NCI-H2196 treated with DMSO at 0.1 percent for 48 hours (cell line): Measurements from ENCODE around the gene RAC3.

Experiments used
- DNase-seq: peaks from one replicate; lab custom pipeline; 2025; ENCODE audit not compliant: unreplicated experiment; lab: John Stamatoyannopoulos, UW

The RAC3 gene

DNA sequence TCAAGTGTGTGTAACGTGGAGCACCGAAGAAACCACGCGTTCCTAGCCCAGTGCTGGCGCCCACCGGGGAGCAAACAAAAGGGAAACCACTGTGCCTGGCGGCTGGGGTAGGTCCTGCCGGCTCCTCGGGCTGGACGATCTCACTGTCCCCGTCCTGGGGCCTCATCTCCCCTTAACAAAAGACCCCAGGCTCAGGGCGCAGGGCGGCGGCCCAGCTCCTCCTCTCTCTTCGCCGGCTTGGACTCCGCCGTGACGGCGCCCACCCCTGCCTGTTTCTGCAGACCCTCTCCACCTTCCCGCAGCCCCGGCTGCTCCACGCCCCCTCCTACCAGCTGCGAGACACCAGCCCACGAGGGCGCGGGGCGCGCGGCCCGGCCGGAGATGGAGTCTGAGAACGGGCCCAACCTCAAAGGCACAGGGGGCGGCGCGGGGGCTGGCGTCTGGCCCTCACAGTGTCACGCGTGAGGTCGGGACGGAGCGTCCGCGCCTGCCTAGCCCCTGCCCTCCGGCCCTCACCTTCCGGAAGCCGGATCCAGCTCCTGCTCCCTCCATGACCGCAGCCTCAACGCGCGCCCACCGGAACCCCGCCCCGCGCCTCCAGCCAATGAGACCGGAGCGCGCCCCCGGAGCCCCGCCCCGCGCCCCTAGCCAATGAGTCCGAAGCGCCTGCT is 9.0 kb upstream of the RAC3 start, which contains the start of gene CENPX:
TSS of gene CENPX (minus strand) at position 569 of the 671 bp plus-strand sequence. CDS start at position 552, 17 bp downstream.
- DNase-seq: no peak

DNA sequence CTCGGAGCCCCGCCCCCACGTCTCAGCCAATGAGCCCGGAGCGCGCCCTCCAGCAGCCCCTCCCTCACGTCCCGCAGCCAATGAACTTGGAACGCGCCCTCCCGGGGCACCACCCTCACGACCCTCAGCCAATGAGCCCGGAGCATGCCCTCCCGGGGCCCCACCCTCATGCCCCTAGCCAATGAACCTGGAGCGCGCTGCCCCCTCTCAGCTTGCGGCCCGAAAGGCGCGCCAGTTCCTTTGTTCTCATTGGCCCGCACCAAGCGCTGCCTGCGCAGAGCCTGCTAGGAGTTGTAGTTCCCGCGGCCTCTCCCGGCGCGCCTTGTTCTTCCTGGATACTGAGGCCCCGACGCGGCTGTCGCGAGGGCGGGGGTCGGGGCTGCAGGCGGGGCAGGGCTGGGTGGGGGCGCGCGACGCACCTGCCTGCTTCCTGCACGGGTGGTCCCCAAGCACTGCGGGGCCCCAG is 8.5 kb upstream of the RAC3 start, which contains the start of gene LRRC45:
TSS of gene LRRC45 (plus strand) at position 325 of the 466 bp plus-strand sequence. CDS start 339 bp downstream, outside the sequence.
- DNase-seq: peak; percentile 100

DNA sequence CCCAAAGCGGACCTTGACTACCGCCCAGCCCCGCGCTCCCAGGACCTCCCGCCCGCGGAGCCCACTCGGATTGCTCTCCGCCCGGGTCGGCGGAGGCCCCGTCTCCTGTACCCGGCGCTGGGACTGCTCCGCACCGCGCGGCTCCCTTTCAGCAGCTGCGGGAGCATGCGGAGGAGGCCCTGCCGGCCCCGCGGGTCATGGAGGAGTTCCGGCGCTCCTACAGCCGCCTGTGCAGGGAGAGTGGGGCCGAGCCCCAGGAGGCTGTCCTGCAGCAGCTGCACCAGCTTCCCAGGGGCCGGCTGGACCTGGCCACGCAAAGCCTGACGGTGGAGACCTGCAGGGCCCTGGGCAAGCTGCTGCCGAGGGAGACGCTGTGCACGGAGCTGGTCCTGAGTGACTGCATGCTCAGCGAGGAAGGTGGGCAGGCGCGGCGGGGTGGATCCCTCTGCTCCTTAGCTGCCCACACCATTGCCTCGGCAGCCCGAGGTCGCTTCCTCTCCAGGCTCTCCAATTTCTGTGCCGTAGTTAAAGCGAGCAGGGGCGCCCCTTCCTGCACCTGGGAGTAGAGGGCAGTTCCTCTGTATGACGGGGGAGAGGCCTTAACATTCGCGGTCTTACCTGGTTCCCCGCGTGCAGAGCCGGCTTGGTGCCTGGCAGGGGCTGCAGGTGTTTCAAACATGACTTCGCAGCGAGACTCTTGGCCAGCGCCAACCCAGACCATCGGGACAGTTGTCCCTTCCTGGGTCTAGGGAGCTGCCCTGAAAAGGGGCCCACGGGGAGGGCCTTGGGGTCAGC is 7.8 kb upstream of the RAC3 start:
- no peak for DNase-seq

DNA sequence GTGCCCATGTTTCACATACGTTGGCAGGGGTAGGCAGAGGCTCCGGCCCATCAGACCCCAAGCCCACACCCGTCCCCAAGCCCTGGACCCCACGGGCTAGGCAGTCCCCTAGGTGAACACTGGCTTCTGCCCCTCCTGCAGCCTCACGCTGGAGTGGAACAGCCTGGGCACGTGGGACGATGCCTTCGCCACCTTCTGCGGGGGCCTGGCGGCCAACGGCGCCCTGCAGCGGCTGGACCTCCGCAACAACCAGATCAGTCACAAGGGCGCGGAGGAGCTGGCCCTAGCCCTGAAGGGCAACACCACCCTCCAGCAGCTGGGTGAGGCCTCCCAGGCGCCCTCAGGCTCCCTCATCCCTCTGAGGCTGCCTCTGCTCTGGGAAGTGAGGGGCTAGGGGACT is 6.6 kb upstream of the RAC3 start:
- no peak for DNase-seq

DNA sequence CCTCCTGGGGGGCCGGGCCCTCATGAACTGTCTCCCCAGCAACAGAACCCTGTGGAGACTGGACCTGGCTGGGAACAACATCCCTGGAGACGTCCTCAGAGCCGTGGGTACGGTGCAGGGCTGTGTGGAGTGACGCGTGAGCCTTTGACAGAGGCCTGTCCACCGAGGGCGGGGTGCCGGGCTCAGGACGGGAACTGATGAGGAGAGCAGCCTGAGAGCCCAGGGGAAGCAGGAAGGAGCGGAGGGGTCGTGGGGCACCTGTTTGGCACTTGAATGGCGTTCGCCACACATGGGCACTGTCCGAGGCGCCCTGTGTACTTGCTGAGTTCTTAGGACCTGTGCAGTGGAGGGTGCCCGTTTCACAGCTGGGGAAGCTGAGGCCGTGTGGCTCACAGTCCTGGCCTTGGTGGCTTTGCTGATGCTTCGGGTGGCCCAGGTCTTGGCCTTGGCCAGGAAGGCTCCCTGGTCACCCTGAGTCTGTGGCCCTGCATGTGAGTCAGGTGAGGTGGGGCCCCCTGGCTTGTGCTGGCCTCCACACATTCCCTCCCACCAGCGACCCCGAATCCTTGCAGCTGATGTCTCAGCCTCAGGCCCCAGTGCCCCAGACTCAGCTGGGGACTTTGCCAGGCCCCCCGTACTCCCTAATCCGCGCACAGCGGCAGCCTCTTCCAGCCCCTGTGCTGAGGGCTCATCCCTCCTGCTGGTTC is 5.9 kb upstream of the RAC3 start:
- no peak for DNase-seq

DNA sequence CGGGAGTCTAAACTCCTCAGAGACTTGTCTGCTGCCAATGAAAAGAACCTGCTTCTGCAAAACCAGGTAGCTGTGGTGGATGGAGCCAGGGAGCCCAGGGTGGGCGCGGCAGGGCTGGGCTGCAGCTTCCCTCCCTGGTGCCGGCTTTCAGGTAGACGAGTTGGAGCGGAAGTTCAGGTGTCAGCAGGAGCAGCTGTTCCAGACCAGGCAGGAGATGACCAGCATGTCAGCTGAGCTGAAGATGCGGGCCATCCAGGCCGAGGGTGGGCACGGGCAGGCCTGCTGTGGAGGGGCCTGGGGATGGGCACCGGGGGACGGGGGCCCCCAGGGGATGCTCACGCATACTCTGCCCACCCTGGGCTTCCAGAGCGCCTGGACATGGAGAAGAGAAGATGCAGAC is 3.2 kb upstream of the RAC3 start:
- no peak for DNase-seq

DNA sequence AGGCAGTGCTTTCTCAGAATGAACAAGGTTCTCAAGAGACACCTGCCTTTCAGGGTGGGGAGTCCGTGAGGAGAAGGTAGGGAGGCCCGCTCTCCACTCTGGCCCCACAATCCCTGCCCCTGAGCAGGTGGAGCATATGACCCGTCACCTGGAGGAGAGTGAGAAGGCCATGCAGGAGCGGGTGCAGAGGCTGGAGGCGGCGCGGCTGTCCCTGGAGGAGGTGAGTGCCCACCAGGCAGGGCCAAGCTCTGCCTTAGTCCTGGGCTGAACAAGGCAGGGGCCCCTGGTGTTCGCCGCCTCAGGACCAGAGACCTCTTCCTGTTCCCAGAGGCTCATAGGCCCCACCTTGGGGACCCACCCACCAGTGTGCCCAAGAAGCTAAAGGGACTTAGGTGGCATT is 2.5 kb upstream of the RAC3 start:
- no peak for DNase-seq

DNA sequence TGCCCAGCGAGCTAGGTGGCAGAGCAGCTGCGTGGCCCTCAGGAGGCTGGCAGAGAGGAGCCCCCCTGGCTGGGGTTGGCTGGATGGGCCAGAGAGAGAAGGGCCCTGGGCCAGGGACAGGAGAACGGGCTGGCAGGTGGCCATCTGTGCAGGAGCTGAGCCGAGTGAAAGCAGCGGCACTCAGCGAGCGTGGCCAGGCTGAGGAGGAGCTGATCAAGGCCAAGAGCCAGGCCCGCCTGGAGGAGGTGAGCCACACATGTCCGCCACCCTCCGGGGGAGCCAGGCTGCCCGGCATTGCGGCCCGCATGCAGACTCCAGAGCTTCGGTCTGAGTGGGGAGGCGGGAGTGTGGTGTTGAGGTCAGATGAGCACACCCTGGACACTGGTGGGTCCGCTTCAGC is 2.1 kb upstream of the RAC3 start:
- DNase-seq: no peak

DNA sequence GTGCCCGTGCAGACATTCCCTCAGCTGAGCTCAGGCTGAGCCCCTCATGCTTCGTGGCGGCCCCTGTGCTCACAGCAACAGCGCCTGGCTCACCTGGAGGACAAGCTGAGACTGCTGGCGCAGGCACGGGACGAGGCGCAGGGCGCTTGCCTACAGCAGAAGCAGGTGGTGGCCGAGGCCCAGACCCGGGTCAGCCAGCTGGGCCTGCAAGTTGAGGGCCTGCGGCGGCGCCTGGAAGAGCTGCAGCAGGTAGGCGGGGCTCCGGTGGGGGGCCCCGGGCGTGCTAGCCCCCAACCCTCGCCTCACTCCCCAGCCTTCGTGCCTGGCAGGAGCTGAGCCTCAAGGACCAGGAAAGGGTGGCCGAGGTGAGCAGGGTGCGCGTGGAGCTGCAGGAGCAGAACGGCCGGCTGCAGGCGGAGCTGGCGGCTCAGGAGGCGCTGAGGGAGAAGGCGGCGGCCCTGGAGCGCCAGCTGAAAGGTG is 1.4 kb upstream of the RAC3 start:
- no peak for DNase-seq

DNA sequence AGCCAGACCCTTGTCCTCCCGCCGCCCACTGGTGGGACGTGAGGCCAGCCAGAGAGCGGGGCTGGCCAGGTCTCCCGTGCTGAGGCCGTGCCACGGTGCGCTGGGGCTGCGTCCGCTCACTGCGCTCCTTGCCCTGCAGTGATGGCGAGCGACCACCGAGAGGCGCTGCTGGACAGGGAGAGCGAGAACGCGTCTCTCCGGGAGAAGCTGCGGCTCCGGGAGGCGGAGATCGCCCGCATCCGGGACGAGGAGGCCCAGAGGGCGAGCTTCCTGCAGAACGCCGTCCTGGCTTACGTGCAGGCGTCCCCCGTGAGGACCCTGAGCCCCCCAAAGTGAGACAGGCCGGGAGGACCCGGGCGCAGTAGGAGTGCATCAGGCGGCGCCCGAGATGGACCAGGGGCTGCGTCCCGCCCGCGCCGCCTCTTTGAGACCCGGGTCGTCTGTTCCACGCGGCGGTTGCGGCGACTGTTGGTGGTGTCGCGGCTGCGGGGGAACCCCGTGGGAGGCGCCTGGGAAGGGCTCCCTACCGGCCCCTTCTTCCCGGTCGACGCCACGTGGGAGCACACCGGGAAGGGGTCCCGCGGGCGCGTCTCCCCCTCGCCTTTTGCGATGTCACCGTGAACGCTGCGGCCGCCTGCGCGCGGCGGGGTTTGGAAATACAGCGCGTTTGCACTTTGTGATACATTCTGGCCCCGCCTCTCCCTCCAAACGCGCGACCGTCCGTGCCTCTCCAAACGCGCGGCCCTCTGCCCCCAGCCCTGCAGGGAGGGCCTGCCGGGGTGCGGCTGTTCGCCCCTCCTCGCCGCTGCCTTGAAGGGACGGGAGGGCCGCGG is 792 bp upstream of the RAC3 start:
- peak; percentile 93 for DNase-seq

DNA sequence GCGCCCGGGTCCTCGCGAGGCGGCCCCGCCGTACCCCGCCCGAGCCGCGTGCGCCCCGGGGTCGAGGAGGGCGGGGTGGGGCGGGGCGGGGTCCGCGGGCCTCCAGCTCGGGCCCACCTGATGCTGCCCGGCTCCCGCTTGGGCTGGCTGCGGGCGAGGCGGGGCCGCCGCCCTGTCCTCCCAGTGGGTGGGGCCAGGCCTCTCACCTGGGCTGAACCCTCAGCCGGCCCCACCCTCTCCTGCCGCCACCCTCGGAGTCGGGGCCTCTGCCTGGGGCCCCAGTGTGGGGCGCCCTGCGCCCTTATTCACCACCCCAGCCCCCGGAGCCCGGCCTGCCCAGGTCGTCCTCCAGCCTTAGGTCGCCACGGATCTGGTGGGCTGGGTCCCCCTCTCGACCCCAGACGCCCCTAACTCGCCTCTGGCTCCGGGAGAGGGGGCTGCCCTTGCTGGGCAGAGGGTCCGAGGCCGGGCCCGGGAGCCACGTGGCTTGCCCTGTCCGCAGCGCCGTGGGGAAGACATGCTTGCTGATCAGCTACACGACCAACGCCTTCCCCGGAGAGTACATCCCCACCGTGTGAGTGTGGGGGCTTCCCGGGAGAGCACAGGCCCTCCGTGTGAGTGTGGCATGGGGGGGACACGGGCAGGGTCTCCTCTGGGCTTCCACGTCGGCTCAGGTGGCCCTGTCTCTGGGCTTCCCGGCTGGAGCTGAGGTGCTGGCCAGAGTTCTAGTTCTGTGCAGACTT is 578 bp downstream of the RAC3 start:
- DNase-seq: peak; percentile 56

DNA sequence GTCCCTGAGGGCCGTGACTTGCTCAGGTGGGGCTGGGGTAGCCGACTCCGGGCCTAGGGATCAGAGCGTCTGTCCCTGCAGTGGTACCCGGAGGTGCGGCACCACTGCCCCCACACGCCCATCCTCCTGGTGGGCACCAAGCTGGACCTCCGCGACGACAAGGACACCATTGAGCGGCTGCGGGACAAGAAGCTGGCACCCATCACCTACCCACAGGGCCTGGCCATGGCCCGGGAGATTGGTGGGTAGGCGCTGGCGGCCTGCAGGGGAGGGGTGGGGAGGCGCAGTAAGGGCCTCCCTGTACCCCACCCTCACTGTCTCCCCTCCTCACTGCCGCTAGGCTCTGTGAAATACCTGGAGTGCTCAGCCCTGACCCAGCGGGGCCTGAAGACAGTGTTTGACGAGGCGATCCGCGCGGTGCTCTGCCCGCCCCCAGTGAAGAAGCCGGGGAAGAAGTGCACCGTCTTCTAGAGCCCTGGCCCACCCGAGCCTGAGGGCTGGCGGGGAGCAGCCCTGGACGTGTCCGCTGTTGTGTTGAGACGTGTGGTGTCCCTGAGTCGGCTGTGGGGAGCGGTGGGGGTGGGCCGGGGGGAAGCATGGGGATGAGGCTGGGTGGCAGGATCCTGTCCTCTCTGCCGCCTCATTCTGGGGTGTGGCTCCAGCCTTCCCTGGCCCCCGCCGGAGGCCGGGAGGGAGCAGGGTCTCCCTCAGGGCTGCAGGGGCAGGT is 2.0 kb downstream of the RAC3 start:
- no peak for DNase-seq

DNA sequence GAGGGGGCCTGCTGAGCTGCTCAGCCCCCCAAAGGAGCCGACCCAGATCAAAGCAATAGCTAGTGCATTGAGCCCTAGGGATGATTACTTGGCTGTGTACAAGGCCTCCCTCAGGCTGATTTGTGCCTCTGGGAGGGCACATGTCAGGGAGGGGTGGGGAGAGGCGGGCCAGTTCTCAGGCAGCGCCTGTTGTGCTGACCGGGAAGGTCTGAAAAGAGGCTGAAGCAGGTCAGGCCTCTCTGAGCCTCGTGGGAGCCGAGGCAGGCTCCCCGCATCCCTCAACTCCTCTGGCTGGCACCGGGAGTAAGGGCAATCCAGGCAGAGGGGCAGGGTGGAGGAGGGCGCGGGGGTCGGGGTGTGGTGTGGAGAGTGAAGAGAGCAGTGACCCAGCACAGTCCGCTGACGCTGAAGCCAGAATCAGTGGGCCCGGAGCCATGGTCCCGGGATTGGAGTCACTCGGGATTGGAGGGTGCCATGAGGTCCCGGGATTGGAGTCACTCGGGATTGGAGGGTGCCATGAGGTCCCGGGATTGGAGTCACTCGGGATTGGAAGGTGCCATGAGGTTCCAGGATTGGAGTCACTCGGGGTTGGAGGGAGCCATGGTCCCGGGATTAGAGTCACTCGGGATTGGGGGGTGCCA is 3.0 kb downstream of the RAC3 start:
- DNase-seq: no peak

DNA sequence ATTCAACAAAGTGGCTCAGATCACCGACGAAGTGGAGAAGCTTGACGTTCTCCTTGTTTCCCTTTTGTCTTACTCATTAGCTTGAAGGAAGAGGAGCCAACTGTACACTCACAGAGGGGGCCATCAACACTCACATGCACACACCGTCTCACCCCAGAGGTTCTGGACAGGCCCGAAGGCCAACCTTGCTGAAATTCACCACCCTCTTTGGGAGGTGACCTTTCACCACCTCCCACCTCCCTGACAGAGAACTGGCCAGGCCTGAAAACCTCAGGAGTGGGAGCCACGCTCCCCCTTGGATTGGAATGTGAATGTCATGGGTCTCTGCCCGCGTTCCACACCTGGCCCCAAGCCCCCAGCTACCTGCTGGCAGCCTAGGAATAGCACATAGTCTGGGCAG is 4.0 kb downstream of the RAC3 start:
- DNase-seq: no peak

DNA sequence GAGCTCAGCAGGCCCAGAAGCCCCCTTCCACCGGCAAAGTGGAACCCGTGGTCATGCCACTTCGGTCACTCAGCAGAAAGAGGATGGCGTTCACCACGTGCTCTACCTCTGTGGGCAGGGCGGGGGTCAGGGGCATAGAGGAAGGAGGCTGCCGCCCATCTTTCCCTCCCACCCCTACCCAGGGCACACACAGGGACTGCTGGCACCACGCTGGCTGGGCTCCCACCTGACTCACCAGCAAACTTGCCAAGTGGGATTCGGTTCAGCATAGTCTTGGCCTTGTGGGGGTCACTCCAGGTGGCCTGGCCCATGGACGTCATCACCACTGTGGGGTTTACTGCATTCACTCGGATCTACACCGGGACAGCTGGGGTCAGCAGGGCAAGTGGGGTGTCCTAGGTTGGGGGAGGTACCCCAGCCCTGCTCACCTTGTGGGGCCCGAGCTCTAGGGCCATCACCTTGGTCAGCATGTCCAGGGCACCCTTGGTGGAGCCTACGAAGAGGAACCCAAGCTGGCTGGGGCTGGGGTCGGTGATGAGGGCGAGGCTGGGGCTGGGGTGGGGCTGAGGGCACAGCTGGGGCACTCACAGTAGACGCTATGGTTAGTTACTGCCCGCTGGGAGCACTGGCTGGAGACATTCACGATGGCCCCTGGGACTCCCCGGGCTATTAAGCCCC is 4.6 kb downstream of the RAC3 start:
- no peak for DNase-seq

DNA sequence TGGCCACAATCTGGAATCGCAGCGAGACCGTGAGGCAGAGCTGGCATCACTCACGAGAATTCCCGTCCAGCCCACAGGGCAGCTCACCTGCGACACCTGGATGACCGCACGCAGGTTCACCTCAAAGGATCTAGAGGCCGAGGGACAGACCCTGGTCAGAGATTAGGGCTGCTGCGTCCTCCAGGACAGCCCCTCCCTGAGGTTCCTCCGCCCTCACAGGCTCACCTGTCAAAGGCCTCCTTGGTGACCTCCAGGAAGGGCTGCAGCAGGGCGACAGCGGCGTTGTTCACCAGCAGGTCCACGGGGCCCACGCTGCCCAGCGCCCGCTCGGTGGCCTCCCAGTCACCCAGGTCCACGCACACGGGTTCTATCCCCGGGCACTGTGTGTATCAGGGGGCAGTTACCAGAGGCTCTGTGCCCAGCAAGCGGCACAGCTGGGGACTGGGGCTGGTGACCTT is 5.2 kb downstream of the RAC3 start:
- DNase-seq: no peak

DNA sequence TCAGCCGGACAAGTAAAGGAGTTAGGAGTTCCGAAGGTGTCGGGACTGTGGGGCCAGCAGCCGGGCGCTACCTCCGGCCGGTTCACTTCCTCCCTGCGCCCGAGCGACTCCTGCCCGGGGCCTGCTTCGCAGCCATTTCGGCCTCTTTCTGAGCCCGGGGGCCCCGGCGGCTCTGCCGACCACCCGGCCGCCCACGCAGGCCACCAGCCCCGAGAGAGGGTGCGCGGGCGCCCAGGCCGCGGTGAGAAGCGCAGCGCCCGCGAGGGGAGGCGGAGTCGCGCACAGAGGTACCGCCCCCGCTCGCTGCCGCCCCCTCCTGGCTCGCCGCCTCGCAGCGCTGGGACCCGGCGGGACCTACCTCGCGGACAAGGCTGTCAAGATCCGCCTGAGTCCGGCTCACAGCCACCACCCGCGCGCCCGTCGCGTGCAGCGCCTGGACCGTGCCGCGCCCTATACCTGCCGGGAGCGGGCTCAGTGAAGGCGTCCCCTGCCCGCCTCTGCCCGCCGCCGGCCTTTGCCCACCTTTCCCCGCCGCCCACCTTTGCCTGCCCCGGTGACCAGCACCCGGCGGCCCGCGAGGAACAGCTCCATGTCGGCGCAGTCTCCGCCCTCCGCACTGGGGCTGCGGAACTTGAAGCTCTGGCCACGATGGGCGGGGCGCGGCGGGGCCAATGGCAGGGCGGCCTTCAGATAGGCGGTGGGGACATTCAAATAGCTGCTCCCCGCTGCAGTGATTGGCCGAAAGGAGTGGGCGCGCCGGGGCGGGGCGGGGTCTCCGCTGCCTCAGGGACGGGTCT is 5.8 kb downstream of the RAC3 start, which contains the start of gene DCXR:
TSS of gene DCXR (minus strand) at position 606 of the 797 bp plus-strand sequence. CDS start at position 591, 15 bp downstream.
- peak; percentile 98 for DNase-seq
